Endothelial cell of umbilical vein (primary cell): ENCODE results near the gene ACSBG1. TPM values are rescaled to one million over a fixed set of nuclear protein-coding genes. Genes with fewer than 3 reads are reported as not detected.

ENCODE experiments used
- BruUV-seq: library from RNA; stranded (reverse); fragments of 400-500 nt; replicated peaks from 2 replicates; lab custom pipeline; 2021; lab: Mats Ljungman, UMichigan
- CTCF ChIA-PET: fragments of 300-600, 350-600 bp; sonication (Branson Sonifier 250); formaldehyde crosslinking; loops from one replicate; lab custom pipeline; 2021; ENCODE audit warnings: antibody characterized with exemption, inconsistent platforms; lab: Charles Lee
- POLR2A ChIA-PET: fragments of 300-600, 350-600 bp; sonication (Branson Sonifier 250); formaldehyde crosslinking; loops from one replicate; lab custom pipeline; 2021; ENCODE audit warnings: antibody characterized with exemption, inconsistent platforms; lab: Charles Lee
- DNase-seq: peaks from one replicate; pipeline ENCODE4 v3.0.0-alpha.2; 2011; ENCODE audit warnings: low read depth, low spot score
- FAIRE-seq: peaks from 2 replicates; lab custom pipeline; 2011; peaks lifted over from hg19 to GRCh38; lab: Jason Lieb, UNC
- H2AFZ ChIP-seq: 2 replicates; pipeline ENCODE4 v1.6.0; 2012; ENCODE audit warnings: low read depth, low read length, control low read depth, inconsistent platforms
- H3K27ac ChIP-seq: 2 replicates; pipeline ENCODE4 v1.5.1; 2011; ENCODE audit warnings: low read depth, mild to moderate bottlenecking, control low read depth, low read length, moderate library complexity; ENCODE audit not compliant: insufficient read depth
- H3K27me3 ChIP-seq, 2 experiments: 2 replicates each; pipeline versions ENCODE4 v1.6.0 to v1.6.1; 2011; ENCODE audit warnings: low read length in 2 of 2, mixed read lengths in 1 of 2; ENCODE audit not compliant: control insufficient read depth in 2 of 2, insufficient read depth in 2 of 2
- H3K36me3 ChIP-seq, 2 experiments: 2 replicates in 1 of 2; 3 replicates in 1 of 2; pipeline ENCODE4 v1.5.1; 2011; ENCODE audit warnings: low read length in 2 of 2, mild to moderate bottlenecking in 1 of 2, moderate library complexity in 1 of 2; ENCODE audit not compliant: control insufficient read depth in 2 of 2, insufficient read depth in 2 of 2; ENCODE audit errors: extremely low read depth in 1 of 2
- H3K4me1 ChIP-seq: 3 replicates; pipeline ENCODE4 v1.5.1; 2011; ENCODE audit warnings: mild to moderate bottlenecking, low read length; ENCODE audit not compliant: control insufficient read depth, insufficient read depth; ENCODE audit errors: extremely low read depth
- H3K4me2 ChIP-seq: 2 replicates; pipeline ENCODE4 v1.6.1; 2011; ENCODE audit warnings: low read length, control low read depth, mixed read lengths; ENCODE audit not compliant: insufficient read depth
- H3K4me3 ChIP-seq, 3 experiments: fragments of 200-600 bp in 1 of 3; sonication (generic), shearing (Covaris generic) in 1 of 3; replicated peaks in 1 of 3; 2 replicates each; pipeline ENCODE4 v1.5.1; 2011 to 2016; ENCODE audit warnings: control low read depth in 3 of 3, low read length in 3 of 3, mild to moderate bottlenecking in 2 of 3, inconsistent platforms in 1 of 3, low read depth in 1 of 3, moderate library complexity in 1 of 3; ENCODE audit not compliant: insufficient read depth in 1 of 3
- H3K79me2 ChIP-seq: 2 replicates; pipeline ENCODE4 v1.6.0; 2012; ENCODE audit warnings: low read length, inconsistent platforms; ENCODE audit not compliant: control insufficient read depth, insufficient read depth
- H3K9ac ChIP-seq: replicated peaks from 2 replicates; pipeline ENCODE3; 2011; ENCODE audit warnings: low read length, control low read depth; ENCODE audit not compliant: insufficient read depth; ENCODE audit errors: extremely low read depth
- H3K9me1 ChIP-seq: replicated peaks from 3 replicates; pipeline ENCODE4 v1.6.0; 2011; ENCODE audit warnings: mild to moderate bottlenecking, low read length; ENCODE audit not compliant: control insufficient read depth, insufficient read depth; ENCODE audit errors: extremely low read depth
- H3K9me3 ChIP-seq: replicated peaks from 2 replicates; pipeline ENCODE4 v1.5.1; 2012; ENCODE audit warnings: low read length, inconsistent platforms; ENCODE audit not compliant: control insufficient read depth, insufficient read depth
- H4K20me1 ChIP-seq: replicated peaks from 2 replicates; pipeline ENCODE3; 2011; ENCODE audit warnings: mild to moderate bottlenecking, low read length; ENCODE audit not compliant: control insufficient read depth, insufficient read depth; ENCODE audit errors: extremely low read depth
- CTCF ChIP-seq, 2 donors: IDR thresholded peaks; 1 replicate in 1 of 2; 2 replicates in 1 of 2; pipeline ENCODE4 v1.5.1; 2011; ENCODE audit warnings: low read length in 2 of 2, mild to moderate bottlenecking in 2 of 2, moderate library complexity in 2 of 2, control low read depth in 1 of 2, inconsistent platforms in 1 of 2, low read depth in 1 of 2; ENCODE audit not compliant: insufficient read depth in 1 of 2; ENCODE audit errors: extremely low read depth in 1 of 2
- EZH2 ChIP-seq: IDR thresholded peaks from 2 replicates; pipeline ENCODE4 v1.6.1; 2012; ENCODE audit warnings: borderline replicate concordance, low read depth, mild to moderate bottlenecking, moderate library complexity, low read length, inconsistent platforms; ENCODE audit not compliant: severe bottlenecking
- FOS ChIP-seq: IDR thresholded peaks from 2 replicates; pipeline ENCODE4 v1.6.1; 2011; ENCODE audit warnings: mild to moderate bottlenecking, low read length, moderate library complexity, borderline replicate concordance; ENCODE audit not compliant: insufficient read depth
- GATA2 ChIP-seq: IDR thresholded peaks from 2 replicates; pipeline ENCODE4 v1.7.0; 2011; ENCODE audit warnings: low read depth, mild to moderate bottlenecking, moderate library complexity, mixed read lengths, low read length; ENCODE audit not compliant: insufficient read length, insufficient read depth
- JUN ChIP-seq: IDR thresholded peaks from 2 replicates; pipeline ENCODE4 v1.6.1; 2011; ENCODE audit warnings: borderline replicate concordance, low read depth; ENCODE audit not compliant: insufficient read length, insufficient read depth
- MYC ChIP-seq: IDR thresholded peaks from one replicate; pipeline ENCODE4 v1.6.1; 2011; ENCODE audit warnings: mild to moderate bottlenecking, low read depth, low read length
- POLR2A ChIP-seq: IDR thresholded peaks from 2 replicates; pipeline ENCODE4 v1.6.1; 2012; ENCODE audit warnings: low read depth, mild to moderate bottlenecking, control low read depth, low read length
- POLR2AphosphoS5 ChIP-seq: IDR thresholded peaks from 2 replicates; pipeline ENCODE4 v1.6.1; 2012; ENCODE audit warnings: low read depth, mild to moderate bottlenecking, control low read depth, low read length, moderate library complexity; ENCODE audit not compliant: insufficient read depth
- dilution Hi-C: fragments of 300-500 bp; cut with MboI; formaldehyde crosslinking; loops from one replicate; pipeline ENCODE4 v1.15.0; 2019; ENCODE audit warnings: low sequenced_read_pairs; ENCODE audit not compliant: extremely low pct_ligation_motif_present
- intact Hi-C: fragments of 100-400 bp; cut with micrococcal nuclease; formaldehyde crosslinking; loops from one replicate; pipeline ENCODE4 v1.10.0; 2022
- polyA plus RNA-seq, 4 experiments: library from polyadenylated mRNA; depleted of rRNA in 3 of 4; stranded (reverse) in 3 of 4; unstranded in 1 of 4; fragments of >200 nt; gene quantifications; 2 replicates each; pipeline versions ENCODE4 v1.2.1 to v1.2.3, GENCODE V29; 2011 to 2012; ENCODE audit warnings: missing spikeins in 1 of 4
- total RNA-seq: library from RNA; stranded (reverse); gene quantifications from 2 replicates; pipeline ENCODE4 v1.2.3, GENCODE V29; 2021
- TF ChIP-seq, protein P1 (sequence below): IDR thresholded peaks from 2 replicates; pipeline ENCODE4 v1.6.1; 2011; ENCODE audit not compliant: insufficient read depth, insufficient read length

ACSBG1 gene
- total and polyA plus RNA-seq, 2 donors (not counting 3 experiments of a cell fraction or from before 2014, with no cell fraction given) = not detected

DNA sequence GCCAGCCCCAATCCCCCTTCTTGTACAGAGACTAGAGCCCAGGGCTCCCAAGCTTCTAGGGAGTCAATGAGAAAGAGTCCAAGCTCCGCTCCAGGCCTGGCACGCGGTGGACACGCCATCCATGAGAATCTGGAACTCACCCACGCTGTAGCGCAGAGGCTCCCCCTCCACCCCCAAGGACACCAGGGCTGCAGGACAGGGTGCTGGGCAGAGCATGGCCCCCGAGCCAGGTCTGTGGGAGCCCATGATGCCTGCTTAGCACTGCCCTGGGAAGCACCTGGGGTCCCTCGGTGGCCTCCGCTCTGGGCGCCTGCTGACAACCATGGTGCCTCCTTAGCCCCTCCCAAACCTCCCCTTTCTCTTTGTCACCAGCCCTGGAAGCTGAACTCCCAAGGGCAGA is 28.5 kb downstream of the ACSBG1 start:
- H3K9ac ChIP-seq = no peak overlapping the region
- H3K9me1 ChIP-seq = no peaks in the 10 kb centered on the region
- no peak for FAIRE-seq
- DNase-seq = no peak
- dilution Hi-C loops (no loop called here), intact Hi-C loops (no loop called here)
- no peak overlapping the region for H3K27ac ChIP-seq
- no peak for TF ChIP-seq EZH2
- TF ChIP-seq FOS = no peak
- TF ChIP-seq, protein P1, sequence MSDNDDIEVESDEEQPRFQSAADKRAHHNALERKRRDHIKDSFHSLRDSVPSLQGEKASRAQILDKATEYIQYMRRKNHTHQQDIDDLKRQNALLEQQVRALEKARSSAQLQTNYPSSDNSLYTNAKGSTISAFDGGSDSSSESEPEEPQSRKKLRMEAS = no peak
- no peak for TF ChIP-seq POLR2A
- no peak for TF ChIP-seq JUN
- no peak for TF ChIP-seq MYC
- no peak for TF ChIP-seq POLR2AphosphoS5
- no peak for TF ChIP-seq CTCF (IDR thresholded peaks at IDR 0.05; ENCODE audit: extremely low read depth in 1 of 2, insufficient read depth in 1 of 2, low read depth in 1 of 2, low read length in 2 of 2)
- no peak for TF ChIP-seq GATA2
- no peak overlapping the region for H2AFZ ChIP-seq
- no peaks in the 10 kb centered on the region for H3K4me1 ChIP-seq
- POLR2A ChIA-PET = no interaction called here
- no peaks in the 10 kb centered on the region for H3K36me3 ChIP-seq
- no peaks in the 10 kb centered on the region for H3K9me3 ChIP-seq
- CTCF ChIA-PET = interaction anchor here (0.9 to 2.2 kb wide), 4 partner anchors 10 to 93 kb away, joined by 3 to 17 read pairs (median 4); no protein-coding TSS in a partner anchor
- no peaks in the 10 kb centered on the region for H3K79me2 ChIP-seq
- no TSS peak for BruUV-seq
- no peak overlapping the region for H3K4me2 ChIP-seq
- H3K27me3 ChIP-seq = no peaks in the 10 kb centered on the region
- H4K20me1 ChIP-seq = no peaks in the 10 kb centered on the region
- H3K4me3 ChIP-seq = no peak overlapping the region
